ENCODE results near the gene DUOXA2.

- TF ChIP-seq GATA2 (IDR thresholded peaks at IDR 0.05; ENCODE audit: low read depth, low read length) (no peak), GATA3 (IDR thresholded peaks at IDR 0.05; ENCODE audit: low read depth, low read length) (no peak)
These were observed 6.9 kb downstream of the DUOXA2 start for GRCh38 chr15:45121020-45121419.
